COLO829 (cell line): ENCODE results near the gene ABAT.
"Not testable (repeated sequence)": the region's sequence is repeated elsewhere in the genome, so short reads cannot be mapped to it uniquely, and the experiment has no call there.

ENCODE experiments used
- DNase-seq: peaks from one replicate; pipeline ENCODE4 v3.0.0; 2012; ENCODE audit warnings: low spot score

ABAT gene

DNA sequence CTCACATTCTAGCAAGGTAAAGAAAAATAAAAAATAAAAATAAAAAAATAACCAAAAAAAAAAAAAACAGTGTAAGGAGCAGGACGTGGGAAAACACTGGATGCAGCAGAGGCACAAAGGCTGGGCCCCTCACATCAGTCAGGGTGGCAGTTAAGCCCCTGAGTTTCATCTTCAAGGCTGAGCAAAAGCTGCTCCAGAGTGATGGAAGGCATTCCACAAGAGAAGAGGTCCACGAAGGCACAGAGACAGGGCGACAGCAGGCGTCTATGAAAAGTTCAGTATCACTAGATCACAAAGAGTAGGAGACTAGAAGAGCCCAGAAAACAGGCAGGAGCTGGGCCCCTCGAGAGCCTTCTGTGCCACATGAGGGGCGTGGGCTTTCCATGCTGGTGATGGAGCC, 111.0 kb downstream of the ABAT start:
- no peak for DNase-seq

DNA sequence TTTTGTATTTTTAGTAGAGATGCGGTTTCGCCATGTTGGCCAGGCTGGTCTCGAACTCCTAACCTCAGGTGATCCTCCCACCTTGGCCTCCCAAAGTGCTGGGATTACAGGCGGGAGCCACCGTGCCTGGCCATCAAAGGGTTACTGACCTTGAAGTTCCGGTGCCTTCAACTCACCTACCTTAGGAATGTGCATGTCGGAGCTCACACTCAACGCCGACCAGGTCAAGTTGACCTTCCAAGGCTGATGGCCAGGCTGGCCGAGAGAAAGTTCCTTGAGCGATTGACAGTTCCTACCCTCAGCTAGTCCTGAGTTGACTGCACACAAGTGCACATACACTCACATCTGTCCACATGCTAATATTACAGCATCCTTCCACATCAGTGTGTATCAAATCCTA, 111.9 kb downstream of the ABAT start:
- not testable (repeated sequence) for DNase-seq

DNA sequence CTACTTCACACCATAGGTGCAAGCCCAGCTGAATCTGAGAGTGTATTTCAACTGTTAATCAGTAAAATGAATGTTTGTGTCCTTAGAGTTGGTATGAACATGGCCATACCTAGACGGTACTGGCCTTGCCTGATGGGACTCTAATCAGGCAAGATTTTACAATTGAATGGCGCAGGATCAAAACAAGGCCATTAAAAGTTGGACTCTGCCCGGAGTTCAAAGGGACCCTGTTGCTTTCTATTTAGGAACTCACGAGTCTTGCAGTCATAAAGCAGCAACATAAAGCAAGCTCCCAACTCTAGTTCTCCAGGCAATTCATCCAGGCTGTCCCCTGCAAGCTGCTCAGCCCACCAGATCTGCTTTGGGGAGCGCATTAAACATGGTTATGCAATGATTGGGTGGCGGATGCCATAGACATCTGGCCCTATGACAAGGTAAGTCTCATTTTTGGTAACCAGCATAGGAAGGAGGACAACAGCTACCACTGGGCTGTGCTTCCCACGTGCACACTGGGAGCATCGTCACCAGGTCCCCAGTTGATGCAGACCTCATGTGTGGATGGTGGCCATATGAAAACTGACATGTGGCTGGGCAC, 114.3 kb downstream of the ABAT start:
- no peak for DNase-seq

DNA sequence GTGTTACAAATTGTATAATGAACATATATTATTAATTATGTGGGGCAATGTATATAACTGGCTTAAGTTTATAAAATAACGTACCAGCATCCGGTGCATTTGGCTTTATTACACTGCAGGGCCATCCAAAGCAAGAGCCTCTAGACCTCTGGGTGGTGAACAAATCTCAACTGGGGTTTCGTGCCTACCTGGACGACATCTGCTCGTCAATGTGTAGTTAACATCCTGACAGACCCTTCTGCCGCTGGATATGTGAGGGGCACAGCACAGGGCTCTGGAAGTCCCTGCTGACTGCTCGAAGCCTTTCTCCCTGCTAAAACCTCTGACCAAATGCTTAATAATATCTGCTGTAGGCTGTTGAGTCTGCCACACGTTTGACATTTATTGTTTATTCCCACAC, 120.7 kb downstream of the ABAT start:
- DNase-seq, result no peak

DNA sequence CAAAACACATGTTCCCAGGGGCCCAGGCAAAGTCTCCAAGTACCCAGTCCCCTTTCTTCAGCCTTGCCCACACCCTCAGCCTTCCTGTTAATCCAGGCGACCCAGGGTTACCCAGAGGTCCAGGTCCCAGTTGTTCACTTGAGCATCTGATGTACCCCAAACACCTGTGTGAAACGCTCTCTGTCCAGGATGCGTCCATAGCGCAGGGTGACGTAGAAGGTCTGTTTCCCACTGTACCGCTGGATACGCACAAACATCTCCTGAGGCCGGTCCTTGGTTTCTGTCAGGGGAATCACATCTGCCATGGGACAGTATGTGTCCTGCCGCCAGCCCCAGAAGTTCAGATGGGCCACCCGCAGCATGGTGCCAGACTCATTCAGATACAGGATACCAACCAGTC, 121.4 kb downstream of the ABAT start:
- no peak for DNase-seq

DNA sequence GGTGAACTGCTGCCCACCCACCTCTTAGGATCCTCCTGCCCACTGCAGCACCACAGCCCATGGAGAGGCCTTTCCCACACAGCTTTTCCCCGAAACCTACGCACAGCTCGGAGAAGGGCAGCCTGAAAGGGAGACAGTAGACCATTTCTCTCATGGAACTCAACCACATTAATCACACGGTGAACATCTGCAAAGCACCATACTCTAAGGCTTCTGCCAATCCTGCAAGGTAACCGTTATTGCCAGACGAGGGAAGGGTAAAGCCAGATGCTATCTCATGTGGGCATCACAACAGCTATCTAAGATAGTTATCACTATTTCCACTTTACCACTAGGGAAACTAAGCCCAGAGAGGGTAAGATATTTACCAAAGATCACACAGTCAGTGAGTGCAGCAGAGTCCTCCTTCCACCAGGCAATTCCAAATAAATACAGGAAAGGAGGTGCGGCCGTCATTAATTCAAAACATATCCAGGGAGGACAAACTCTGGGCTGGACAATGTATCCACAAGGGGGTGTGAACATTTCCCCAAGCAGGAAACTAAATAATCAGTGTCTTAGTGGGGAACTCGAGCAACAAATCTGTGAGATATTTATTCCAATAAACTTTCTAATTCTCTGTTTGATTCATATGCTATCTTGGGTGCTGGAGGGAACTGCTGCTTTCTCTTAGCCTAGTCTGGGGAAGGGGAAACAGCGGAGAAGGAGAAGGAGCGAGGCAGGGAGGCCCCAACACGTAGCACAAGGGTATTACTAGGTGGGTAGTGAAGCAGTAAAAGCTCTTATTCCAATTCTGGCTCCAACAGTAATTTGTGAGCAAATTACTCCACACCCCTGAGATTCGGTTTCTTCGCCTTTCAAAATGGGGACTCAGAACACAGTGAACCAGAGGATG, 122.3 kb downstream of the ABAT start:
- no peak for DNase-seq

DNA sequence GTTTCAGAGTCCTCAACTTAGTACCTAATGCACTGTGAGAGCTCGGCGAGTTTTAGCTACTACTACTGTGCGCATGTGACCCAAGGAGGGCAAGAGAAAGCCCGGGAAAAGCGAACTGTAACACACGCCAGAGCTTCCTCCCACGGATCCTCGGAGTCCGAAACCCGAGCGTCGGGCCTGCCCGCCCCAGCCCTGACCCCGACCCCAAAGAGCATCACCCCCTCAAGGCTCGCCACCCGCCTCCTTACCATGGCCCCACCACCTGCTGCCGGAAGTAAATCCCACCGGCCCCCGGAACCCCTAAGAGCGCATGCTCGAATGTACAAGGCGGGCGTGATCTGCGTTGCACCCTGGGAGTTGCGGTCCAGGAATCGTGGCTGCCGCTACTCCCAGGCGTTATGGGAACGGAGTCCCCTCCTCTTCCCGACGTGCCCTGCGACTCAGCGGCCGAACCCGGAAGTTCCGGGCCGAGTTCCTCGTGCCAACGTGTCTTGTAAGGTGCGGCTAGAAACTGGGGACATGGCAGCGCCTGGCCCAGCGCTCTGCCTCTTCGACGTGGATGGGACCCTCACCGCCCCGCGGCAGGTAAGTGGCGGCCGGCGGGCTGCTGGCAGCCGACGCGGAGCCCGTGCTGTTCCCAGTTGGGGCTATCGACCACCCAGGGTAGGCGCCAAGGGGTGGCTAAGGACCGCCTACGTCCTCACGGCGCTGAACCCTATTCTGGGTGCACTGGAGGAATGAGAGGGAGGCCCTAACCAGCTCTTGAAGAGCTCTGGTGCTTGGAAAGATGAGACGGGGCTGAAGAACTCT, 123.2 kb downstream of the ABAT start, which contains the start of the genes PMM2 and TMEM186:
Gene PMM2, plus strand, starts transcription at position 476 of the 810 bp plus-strand sequence. Its CDS starts 44 bp downstream, at position 520.
Gene TMEM186, minus strand, starts transcription at position 276 of the 810 bp plus-strand sequence. Its CDS starts 25 bp downstream, at position 251.
- peak; percentile 99 for DNase-seq

DNA sequence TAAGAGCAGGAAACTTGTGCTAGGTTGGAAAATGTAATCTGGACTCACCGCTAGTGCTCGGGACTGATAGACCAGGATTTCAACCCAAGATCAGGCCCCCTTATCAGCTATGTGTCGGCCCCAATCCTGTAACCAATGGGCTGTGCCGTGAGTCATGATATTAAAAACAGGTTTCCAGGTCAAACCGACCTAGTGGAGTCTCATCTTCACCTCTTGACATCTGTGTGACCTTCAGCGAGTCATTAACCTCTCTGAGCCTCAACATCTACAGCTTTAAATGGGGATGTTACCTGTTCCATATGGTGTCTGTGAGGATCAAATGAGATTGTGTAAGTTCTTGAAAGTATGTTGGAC, 123.7 kb downstream of the ABAT start:
- DNase-seq, result no peak

DNA sequence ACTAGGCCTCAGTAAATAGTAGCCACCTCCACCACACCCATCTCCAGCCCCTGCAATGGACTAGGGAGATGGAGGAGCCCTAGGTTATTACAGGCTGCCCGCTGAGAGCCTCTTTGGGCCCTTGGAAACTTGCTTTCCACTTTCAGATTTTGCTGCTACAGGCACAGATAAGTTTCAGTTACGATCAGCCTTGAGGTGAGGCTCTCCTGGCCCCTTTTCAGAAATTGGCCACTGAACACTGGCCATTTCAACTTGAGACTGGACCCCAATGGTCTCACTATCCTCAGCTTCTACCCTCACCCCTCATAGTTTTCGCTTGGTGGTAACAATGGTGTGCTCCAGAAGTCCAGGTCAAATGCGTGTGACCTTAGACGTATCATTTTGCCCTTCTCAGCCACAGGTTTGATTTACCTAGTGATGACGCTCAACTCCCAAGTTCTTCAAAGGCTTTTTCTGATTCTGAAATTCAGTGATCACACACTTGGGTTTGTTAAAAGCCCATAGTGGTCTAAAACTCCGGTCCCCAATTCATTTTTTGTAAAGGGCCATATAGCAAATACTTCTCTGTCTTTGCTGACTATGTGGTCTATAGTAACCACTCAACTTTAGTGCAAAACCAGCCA, 124.2 kb downstream of the ABAT start:
- no peak for DNase-seq

DNA sequence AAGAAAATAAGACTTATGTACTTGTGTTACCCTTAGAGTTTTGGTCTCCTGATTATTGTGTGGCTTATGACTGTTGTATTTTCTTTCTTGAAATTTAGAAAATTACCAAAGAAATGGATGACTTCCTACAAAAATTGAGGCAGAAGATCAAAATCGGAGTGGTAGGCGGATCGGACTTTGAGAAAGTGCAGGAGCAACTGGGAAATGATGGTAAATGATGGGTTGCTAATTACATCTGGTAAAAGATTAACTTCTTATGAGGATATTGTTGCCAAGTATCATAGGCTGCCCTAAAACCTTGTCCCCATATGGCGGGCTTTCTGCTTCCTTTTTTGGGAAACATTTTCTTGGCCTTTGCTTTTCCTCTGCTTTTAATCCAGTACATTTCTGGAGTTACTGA, 127.3 kb downstream of the ABAT start:
- DNase-seq, result no peak

DNA sequence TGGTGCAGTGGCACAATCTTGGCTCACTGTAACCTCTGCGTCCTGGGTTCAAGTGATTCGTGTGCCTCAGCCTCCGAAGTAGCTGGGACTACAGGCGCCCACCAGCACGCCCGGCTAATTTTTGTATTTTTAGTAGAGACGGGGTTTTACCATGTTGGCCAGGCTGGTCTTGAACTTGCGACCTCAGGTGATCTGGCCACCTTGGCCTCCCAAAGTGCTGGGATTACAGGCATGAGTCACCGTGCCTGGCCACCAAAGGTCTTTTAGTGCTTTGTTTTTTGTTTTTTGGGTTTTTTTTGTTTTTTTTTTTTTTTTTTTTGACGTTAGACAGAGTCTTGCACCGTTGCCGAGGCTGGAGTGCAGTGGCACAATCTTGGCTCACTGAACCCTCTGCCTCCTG, 129.3 kb downstream of the ABAT start:
- DNase-seq, result not testable (repeated sequence)

DNA sequence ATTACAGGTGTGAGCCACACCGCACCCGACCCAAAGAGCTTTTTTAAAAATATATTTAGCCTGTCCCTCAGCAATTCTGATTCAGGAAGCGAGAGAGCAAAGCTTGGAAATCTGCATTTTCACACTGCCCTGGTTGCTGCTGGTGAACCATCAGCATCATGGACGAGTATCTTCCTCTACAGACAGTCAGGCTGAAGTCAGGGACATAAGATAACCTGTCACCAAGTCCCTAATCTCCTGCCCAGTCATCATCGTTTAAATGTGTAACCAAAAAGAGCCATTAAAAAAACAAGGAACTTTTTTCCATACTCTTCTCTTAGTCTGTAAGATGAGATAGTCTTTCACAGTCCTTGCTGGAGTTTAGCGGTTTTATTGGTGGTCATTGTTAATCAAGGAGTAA, 129.9 kb downstream of the ABAT start:
- no peak for DNase-seq

DNA sequence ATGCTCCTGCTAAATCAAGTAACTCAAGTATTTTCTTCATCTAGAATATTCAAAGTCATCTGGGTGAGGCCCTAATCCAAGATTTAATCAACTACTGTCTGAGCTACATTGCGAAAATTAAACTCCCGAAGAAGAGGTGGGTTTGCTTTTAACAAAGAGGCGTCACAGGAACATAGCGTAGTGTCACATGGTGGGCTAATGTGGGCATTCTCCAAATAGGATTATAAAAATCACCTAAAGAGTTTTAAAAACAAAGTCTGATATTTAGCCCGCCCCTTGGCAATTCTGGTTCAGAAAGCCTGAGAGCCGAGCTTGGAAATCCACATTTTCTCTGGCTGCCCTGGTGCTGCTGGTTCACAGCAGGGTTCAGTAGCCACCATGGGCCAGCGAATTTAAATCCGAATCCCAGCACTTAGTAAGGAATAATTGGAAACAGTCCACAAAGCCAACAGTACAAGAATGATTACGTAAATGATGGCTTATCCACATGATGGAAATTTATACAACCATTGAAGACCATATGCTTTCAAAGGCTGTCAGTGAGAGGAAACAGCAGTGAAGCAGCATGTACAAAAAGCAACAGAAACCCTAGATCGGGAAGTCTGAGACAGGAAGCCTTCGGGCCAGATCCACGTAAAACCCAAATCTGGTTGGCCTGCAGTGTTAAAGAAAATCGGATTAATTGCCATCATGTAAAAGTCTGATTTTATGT, 132.0 kb downstream of the ABAT start:
- no peak for DNase-seq

DNA sequence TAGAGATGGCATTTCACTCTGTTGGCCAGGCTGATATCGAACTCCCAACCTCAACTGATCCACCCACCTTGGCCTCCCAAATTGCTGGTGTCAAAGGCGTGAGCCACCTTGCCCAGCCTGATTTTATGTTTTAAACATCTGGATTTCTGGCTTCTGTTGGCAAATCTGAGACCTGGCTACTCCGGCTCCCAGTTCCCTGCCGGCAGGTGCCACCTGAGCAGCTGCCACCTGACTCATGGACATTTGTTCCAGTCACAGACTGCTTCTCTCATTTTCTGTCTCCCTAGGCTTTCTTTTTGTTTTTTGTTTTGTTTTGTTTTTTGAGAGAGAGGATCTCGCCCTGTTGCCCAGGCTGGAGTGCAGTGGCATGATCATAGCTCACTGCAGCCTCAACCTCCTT, 132.8 kb downstream of the ABAT start:
- no peak for DNase-seq

DNA sequence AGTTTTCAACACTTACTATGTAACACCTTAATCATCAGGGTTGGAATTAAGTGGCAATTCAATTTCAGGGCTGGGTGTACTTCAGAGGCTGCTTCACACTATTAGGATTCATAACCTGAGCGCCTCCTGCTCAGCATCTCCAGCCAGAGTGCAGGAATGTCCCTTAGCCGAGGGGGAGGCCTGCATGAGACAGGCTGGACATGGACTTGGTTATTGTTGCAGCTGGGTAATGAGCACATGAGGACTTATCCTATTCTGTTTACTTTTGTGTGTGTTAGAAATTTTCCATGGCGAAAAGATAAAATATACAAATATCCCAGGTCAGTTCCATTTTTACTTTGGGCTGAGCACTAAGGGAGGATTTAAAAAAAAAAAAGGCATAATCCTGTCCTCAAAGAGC, 133.6 kb downstream of the ABAT start:
- DNase-seq, result no peak

DNA sequence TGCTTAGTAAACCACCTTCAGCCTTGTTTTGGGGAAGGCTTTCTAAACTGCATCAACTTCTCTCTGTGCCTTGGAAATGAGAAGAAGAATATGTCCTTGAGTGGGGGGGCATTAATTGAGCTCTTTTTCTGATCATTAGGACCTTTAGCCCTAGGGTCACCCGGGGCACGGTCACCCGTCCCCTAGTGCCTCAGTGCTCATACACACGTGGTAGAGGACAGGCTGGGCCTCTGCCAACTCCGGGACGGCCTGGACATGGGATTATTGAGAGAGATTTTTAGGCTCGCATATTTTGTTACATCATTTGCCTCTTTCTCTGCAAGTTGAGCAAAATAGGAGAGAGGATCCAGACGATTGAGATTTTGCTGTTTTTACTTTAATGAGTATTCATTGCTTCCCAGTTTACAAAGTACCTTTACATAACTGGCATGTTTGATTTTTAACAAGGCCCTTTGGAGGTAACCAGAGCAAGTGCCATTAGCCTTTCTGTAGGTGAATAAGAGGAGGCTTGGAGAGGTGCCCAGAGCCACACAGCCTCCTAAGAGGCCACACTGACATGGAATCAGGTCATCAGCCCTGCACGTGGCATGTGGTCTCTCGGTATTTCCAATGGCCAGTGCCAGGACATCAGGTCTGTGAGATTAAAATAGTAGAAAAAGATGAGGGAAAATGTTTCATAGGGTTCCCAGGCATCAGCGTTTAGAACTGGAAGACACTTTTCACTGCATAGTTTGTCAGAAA, 134.4 kb downstream of the ABAT start:
- DNase-seq, result no peak

DNA sequence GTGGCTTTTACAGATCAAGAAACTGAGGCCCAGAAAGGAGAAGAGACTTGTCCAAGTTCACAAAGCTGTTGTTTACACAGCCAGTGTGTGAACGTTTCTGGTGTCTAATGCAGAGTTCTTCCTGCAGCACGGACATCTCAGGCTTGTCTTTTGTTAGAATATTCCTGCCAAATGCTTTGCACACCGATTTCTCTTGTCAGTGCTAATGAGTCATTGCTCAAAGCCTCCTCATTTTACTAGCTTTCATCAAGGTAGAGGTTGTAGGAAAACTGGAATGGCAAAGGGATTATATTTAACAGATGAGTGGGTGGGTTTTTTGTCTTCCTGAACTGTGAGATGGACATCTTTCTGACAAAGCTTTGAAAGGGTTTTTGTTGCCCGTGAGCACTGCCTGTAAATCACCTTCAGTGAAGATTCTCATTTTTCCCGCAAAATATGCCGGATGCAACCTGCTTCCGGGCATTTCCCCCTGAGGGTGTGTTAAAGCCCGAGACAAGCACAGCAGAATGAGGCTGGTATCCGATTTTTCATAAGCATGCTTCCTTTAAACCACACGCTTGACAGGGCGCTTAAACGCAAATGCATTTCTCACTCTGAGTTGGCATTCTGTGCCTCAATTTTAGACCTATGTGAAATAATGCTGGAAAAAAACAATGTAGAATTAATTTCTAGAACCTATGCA, 137.9 kb downstream of the ABAT start:
- no peak for DNase-seq

DNA sequence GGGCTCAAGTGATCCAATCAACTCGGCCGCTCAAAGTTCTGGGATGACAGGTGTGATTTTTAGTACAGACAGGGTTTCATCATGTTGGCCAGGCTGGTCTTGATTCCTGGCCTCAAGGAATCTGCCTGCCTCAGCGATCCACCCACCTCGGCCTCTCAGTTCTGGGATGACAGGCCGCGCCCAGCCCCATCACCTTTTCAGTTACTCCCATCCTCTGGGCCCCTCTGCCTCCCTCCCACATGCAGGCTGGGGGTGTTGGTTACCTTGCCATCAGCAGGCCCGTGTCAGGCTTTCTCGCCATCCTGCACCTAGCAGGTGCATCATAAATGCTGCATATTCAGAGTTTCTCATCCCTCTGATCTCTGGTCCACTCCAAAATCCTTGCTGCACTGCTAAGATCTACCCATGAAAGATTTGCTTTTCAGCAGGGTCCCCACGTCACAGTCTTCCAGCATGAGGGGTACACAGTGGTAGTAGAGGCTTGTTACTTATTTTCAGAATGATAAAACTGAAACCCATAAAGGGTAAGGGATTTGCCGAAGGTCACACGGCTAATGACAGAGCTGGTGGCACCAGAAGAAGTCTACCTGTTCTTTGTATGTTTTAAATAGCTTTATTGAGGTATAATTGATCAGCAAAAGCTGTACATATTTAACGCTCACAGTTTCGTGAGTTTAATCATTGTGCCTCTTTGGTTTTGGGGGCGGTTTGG, 139.8 kb downstream of the ABAT start:
- no peak for DNase-seq

DNA sequence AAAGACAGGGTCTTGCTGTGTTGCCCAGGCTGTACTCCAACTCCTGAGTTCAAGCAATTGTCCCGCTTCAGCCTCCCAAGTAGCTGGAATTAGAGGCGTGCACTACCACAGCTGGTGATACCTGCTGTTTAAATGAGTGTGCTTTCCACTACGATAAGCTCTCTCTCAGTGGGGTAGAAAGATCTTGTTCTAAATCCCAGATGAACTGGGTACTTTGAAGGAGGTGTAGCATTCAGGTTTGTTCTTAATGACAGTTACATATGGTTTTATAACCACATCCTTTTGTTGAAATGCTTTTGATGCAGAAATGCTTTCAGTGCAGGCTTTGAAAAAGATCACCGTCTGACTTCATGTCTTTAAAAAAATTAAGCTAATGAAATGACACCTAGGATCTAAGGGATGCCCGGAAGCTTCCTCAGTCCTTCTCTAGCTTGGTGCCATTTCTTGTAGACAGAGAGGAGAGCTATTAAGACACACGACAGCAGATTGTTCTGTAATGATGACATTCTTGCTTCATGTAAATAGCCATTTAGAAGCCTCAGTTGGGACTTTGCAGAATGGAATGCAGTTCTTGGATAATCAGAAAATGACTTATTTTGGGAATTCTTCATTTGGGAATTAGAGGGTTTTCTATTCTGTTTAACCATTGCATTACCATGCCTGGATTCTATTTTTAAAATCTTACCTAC, 142.7 kb downstream of the ABAT start:
- DNase-seq, result no peak
